Transverse colon (tissue), 4 donors: ENCODE measurements around the gene ZBTB20.

Experiments
- CTCF ChIP-seq, 5 experiments: fragments of 200-600 bp in 3 of 5; fragments of 450-650 bp in 2 of 5; sonication (generic) in 3 of 5; IDR thresholded peaks; 1 replicate in 2 of 5; 2 replicates in 3 of 5; pipeline ENCODE4 v1.5.1; 2016 to 2017; ENCODE audit warnings: antibody characterized with exemption in 5 of 5, inconsistent platforms in 3 of 5, mild to moderate bottlenecking in 2 of 5, moderate library complexity in 1 of 5
- EP300 ChIP-seq: sonication (generic); formaldehyde crosslinking; IDR thresholded peaks from one replicate; pipeline ENCODE4 v1.6.1; 2017; ENCODE audit warnings: antibody characterized with exemption, low read depth
- POLR2A ChIP-seq: fragments of 450-650 bp; IDR thresholded peaks from one replicate; pipeline ENCODE4 v1.6.1; 2016; ENCODE audit warnings: antibody characterized with exemption, mild to moderate bottlenecking, moderate library complexity
- POLR2AphosphoS5 ChIP-seq, 3 donors: sonication (generic); formaldehyde crosslinking; IDR thresholded peaks; one replicate each; pipeline ENCODE4 v1.6.1; 2016; ENCODE audit warnings: antibody characterized with exemption in 3 of 3

GRCh38 chr3:114411190-114411668 lies 735.9 kb downstream of the ZBTB20 start:
- TF ChIP-seq EP300 = no peak
- no peak for TF ChIP-seq CTCF (IDR thresholded peaks at IDR 0.05)
- TF ChIP-seq POLR2AphosphoS5 (IDR thresholded peaks at IDR 0.05) = no peak
- no peak for TF ChIP-seq POLR2A
